Gastroesophageal sphincter (tissue), 3 donors: ENCODE data around the gene ZW10.

Experiments used
- EP300 ChIP-seq: sonication (generic); formaldehyde crosslinking; IDR thresholded peaks from one replicate; pipeline ENCODE4 v1.6.1; 2017; ENCODE audit warnings: antibody characterized with exemption, mild to moderate bottlenecking
- POLR2A ChIP-seq, 2 donors: fragments of 450-650 bp; IDR thresholded peaks; one replicate each; pipeline ENCODE4 v1.6.1; 2017; ENCODE audit warnings: antibody characterized with exemption in 2 of 2, mild to moderate bottlenecking in 2 of 2, moderate library complexity in 1 of 2
- POLR2AphosphoS5 ChIP-seq: sonication (generic); formaldehyde crosslinking; IDR thresholded peaks from one replicate; pipeline ENCODE4 v1.6.1; 2017; ENCODE audit warnings: antibody characterized with exemption
- TF ChIP-seq, protein P1 (sequence below), 4 experiments: fragments of 200-600 bp in 2 of 4; fragments of 450-650 bp in 2 of 4; sonication (generic) in 1 of 4; IDR thresholded peaks; one replicate each; pipeline ENCODE4 v1.5.1; 2017 to 2019; ENCODE audit warnings: antibody characterized with exemption in 4 of 4, mild to moderate bottlenecking in 2 of 4, moderate library complexity in 2 of 4

DNA sequence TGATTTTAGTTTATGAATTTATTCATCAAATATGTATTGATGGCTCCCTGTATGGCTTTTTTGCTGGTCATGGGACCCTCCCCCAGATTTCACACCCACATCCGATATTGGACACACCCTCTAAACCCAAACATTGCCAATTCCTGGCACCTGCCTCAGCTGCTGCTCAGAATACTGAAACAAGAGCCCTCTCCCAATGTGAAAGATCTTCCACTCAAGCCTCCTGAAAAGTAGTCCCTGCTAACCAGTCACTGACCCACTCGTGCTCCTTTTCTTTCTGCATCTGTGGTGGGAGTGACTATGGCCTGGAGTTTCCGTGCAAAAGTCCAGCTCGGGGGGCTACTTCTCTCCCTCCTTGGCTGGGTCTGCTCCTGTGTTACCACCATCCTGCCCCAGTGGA lies 6.0 kb upstream of the ZW10 start, which contains the start of gene CLDN25:
- TF ChIP-seq EP300, result no peak
- TF ChIP-seq, protein P1, sequence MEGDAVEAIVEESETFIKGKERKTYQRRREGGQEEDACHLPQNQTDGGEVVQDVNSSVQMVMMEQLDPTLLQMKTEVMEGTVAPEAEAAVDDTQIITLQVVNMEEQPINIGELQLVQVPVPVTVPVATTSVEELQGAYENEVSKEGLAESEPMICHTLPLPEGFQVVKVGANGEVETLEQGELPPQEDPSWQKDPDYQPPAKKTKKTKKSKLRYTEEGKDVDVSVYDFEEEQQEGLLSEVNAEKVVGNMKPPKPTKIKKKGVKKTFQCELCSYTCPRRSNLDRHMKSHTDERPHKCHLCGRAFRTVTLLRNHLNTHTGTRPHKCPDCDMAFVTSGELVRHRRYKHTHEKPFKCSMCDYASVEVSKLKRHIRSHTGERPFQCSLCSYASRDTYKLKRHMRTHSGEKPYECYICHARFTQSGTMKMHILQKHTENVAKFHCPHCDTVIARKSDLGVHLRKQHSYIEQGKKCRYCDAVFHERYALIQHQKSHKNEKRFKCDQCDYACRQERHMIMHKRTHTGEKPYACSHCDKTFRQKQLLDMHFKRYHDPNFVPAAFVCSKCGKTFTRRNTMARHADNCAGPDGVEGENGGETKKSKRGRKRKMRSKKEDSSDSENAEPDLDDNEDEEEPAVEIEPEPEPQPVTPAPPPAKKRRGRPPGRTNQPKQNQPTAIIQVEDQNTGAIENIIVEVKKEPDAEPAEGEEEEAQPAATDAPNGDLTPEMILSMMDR (IDR thresholded peaks at IDR 0.05), result no peak
- TF ChIP-seq POLR2A (IDR thresholded peaks at IDR 0.05), result no peak
- no peak for TF ChIP-seq POLR2AphosphoS5
